ENCODE measurements around the gene RNF224.

Gene RNF224

DNA sequence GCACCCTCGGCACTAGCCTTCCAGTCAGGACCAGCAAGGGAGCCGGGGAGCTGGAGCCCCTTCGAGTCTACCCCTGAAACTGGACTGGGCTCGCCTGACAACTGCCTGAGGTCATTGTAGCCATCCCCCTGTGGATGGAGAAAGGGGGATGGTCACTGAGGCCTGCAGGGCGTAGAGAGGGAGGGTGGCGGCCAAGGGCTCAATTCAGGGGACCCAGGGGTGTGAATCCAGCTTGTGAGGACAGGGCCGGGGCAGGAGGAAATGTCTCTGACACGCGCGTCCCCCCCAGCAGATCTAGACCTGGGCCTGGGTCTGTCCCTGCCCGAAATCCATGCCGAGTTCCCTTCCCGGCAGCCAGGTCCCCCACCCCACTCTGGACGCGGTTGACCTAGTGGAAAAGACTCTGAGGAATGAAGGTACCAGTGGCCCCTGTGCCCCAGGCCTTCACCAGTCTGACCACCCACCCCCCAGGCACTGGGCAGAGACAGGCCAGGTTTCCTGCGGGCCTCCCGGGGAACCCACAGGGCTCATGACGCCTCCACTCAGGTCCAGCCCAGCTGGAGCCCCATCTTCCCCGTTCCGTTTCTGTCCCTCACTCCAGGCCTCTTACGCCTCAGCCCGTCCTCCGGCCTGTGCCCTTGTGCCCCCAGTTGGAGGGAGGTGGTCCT is 4.2 kb downstream of the RNF224 start:
- H3K27ac ChIP-seq: no peak overlapping the region
- TF ChIP-seq ZFX (IDR thresholded peaks at IDR 0.05; ENCODE audit: borderline replicate concordance) (no peak), CTCF (IDR thresholded peaks at IDR 0.05) (no peak)

GRCh38 chr9:137232101-137232500 is 4.8 kb downstream of the RNF224 start:
- no peak for TF ChIP-seq CTCF (IDR thresholded peaks at IDR 0.05)
- no peak for TF ChIP-seq ZFX (IDR thresholded peaks at IDR 0.05; ENCODE audit: borderline replicate concordance)
- peak overlapping the region; percentile 48 for H3K27ac ChIP-seq

- H3K27ac ChIP-seq: peak overlapping the region; percentile 48
- TF ChIP-seq ZFX (IDR thresholded peaks at IDR 0.05; ENCODE audit: borderline replicate concordance) (no peak), CTCF (IDR thresholded peaks at IDR 0.05) (no peak)
Observed at GRCh38 chr9:137232510-137232909, 5.2 kb downstream of the RNF224 start.

- H3K27ac ChIP-seq: no peak overlapping the region
- TF ChIP-seq CTCF (IDR thresholded peaks at IDR 0.05) (no peak), ZFX (IDR thresholded peaks at IDR 0.05; ENCODE audit: borderline replicate concordance) (no peak)
Observed at GRCh38 chr9:137233143-137233980, 6.1 kb downstream of the RNF224 start.

DNA sequence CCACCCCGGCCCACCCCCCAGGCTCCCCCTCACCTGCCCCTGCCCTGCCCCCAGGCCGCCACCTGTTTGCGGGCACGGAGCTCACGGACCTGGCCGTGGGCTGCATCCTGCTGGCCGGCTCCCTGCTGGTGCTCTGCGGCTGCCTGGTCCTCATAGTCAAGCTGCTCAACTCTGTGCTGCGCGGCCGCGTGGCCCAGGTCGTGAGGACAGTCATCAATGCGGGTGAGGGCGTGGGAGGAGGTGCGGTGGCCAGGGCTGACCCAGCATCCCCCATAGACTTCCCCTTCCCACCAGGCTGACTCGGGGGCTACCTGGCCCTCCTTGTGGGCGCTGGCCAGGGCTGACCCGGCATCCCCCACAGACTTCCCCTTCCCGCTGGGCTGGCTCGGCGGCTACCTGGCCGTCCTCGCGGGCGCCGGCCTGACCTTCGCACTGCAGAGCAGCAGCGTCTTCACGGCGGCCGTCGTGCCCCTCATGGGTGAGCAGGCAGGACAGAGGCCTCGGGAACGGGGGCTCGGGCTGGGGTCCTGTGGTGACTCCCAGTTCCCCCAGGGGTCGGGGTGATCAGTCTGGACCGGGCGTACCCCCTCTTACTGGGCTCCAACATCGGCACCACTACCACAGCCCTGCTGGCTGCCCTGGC is 6.9 kb downstream of the RNF224 start:
- TF ChIP-seq ZFX (IDR thresholded peaks at IDR 0.05; ENCODE audit: borderline replicate concordance): no peak
- no peak for TF ChIP-seq CTCF (IDR thresholded peaks at IDR 0.05)
- H3K27ac ChIP-seq: no peak overlapping the region

DNA sequence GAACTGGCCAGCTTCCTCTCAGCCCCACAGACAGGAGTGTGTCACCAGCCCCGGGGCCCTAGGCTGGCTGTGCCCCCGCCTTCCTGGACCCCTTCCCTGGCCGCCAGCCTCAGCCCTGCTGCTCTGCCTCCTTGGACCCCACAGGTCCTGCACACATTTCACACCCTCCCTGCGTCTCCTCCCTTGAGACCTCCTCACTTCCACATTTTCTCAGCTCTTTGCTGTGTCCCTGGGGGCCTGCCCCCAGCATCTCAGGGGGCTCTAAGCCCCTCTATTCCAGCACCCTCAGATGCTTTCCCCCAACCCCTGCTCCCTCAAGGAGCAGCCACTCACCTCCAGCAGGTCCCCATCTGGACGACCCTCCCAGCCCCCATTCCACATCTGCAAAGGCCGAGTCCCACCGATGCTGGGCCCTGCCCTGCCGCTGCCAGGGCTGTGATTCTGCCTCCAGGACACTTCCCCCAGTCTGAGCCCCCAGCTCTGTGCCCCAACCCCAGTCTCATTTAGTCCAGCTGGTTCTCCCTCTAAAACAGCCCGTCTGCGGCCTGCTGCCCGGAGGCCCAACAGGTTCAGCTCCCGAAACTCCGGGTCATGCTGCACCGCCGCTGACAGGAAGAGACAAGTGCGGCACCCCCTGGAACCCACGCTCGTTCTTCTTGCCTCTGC is 7.6 kb downstream of the RNF224 start:
- H3K27ac ChIP-seq: no peak overlapping the region

More for the DNA sequence above, 7.6 kb downstream of the RNF224 start:
- TF ChIP-seq ZFX (IDR thresholded peaks at IDR 0.05; ENCODE audit: borderline replicate concordance): no peak
- TF ChIP-seq CTCF (IDR thresholded peaks at IDR 0.05): no peak

Data from 22Rv1 (cell line).